ENCODE data around the gene MAML2. TPM values are rescaled to one million over a fixed set of nuclear protein-coding genes. Genes with fewer than 3 reads are reported as not detected.

The MAML2 gene
- total RNA-seq, 1 experiment from 2014 or later: 2.9 TPM

DNA sequence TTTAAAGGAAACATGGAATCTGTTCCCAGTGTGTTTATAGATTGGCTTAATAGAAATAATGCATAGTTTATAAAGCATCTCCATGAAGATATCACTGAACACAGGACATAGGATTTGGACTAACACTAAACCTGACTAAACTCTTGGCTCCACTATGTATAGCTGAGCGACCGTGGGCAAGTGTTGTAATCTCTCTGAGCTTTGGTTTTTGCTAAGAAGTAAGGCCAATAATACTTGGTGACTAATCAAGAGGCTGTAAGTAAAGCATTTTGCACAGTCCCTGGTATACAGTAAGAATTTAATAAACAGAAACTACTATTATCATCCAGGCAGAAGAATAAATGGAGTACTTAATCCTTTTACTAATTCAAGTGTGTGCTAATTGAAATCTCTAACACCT lies 293.6 kb downstream of the MAML2 start:
- no peaks in the 10 kb centered on the region for H3K36me3 ChIP-seq (ENCODE audit: control insufficient read depth, insufficient read depth, low read length)
- no peak overlapping the region for H3K27ac ChIP-seq (ENCODE audit: low read length)
- in situ Hi-C loops (cut with HindIII; ENCODE audit: low pct_unique_long_range_greater_than_20kb, low sequenced_read_pairs) (no loop called here), intact Hi-C loops (cut with micrococcal nuclease; ENCODE audit: unreplicated experiment) (no loop called here)
- TF ChIP-seq, protein P1, sequence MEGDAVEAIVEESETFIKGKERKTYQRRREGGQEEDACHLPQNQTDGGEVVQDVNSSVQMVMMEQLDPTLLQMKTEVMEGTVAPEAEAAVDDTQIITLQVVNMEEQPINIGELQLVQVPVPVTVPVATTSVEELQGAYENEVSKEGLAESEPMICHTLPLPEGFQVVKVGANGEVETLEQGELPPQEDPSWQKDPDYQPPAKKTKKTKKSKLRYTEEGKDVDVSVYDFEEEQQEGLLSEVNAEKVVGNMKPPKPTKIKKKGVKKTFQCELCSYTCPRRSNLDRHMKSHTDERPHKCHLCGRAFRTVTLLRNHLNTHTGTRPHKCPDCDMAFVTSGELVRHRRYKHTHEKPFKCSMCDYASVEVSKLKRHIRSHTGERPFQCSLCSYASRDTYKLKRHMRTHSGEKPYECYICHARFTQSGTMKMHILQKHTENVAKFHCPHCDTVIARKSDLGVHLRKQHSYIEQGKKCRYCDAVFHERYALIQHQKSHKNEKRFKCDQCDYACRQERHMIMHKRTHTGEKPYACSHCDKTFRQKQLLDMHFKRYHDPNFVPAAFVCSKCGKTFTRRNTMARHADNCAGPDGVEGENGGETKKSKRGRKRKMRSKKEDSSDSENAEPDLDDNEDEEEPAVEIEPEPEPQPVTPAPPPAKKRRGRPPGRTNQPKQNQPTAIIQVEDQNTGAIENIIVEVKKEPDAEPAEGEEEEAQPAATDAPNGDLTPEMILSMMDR (IDR thresholded peaks at IDR 0.05): no peak
- TF ChIP-seq TCF7L2 (IDR thresholded peaks at IDR 0.05; ENCODE audit: low read depth, low read length) (no peak), POLR2AphosphoS5 (IDR thresholded peaks at IDR 0.05; ENCODE audit: low read depth, low read length) (no peak), SIN3A (IDR thresholded peaks at IDR 0.05; ENCODE audit: borderline replicate concordance, insufficient read depth, low read depth, low read length) (no peak)
- TF ChIP-seq, protein P2, sequence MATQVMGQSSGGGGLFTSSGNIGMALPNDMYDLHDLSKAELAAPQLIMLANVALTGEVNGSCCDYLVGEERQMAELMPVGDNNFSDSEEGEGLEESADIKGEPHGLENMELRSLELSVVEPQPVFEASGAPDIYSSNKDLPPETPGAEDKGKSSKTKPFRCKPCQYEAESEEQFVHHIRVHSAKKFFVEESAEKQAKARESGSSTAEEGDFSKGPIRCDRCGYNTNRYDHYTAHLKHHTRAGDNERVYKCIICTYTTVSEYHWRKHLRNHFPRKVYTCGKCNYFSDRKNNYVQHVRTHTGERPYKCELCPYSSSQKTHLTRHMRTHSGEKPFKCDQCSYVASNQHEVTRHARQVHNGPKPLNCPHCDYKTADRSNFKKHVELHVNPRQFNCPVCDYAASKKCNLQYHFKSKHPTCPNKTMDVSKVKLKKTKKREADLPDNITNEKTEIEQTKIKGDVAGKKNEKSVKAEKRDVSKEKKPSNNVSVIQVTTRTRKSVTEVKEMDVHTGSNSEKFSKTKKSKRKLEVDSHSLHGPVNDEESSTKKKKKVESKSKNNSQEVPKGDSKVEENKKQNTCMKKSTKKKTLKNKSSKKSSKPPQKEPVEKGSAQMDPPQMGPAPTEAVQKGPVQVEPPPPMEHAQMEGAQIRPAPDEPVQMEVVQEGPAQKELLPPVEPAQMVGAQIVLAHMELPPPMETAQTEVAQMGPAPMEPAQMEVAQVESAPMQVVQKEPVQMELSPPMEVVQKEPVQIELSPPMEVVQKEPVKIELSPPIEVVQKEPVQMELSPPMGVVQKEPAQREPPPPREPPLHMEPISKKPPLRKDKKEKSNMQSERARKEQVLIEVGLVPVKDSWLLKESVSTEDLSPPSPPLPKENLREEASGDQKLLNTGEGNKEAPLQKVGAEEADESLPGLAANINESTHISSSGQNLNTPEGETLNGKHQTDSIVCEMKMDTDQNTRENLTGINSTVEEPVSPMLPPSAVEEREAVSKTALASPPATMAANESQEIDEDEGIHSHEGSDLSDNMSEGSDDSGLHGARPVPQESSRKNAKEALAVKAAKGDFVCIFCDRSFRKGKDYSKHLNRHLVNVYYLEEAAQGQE (IDR thresholded peaks at IDR 0.05; ENCODE audit: insufficient read depth in 1 of 2, low read depth in 2 of 2, low read length in 1 of 2): no peak
- ChIA-PET CTCF (interaction anchor here (0.6 kb wide), 1 partner anchor 1031 kb away, joined by 3 read pairs; no protein-coding TSS in a partner anchor), POLR2A (no interaction called here)
- no peaks in the 10 kb centered on the region for H3K27me3 ChIP-seq (ENCODE audit: control insufficient read depth, insufficient read depth, low read length)
- DNase-seq (ENCODE audit: low read depth, low spot score): no peak
- no peak for ATAC-seq
- H3K9me3 ChIP-seq (ENCODE audit: control insufficient read depth, insufficient read depth, low read depth, low read length): no peaks in the 10 kb centered on the region
- BruUV-seq (replicated peaks): no TSS peak
- no peaks in the 10 kb centered on the region for H3K4me1 ChIP-seq (ENCODE audit: control insufficient read depth, insufficient read depth, low read length)
- H3K4me3 ChIP-seq (ENCODE audit: low read depth in 2 of 2, low read length in 2 of 2): no peak overlapping the region

DNA sequence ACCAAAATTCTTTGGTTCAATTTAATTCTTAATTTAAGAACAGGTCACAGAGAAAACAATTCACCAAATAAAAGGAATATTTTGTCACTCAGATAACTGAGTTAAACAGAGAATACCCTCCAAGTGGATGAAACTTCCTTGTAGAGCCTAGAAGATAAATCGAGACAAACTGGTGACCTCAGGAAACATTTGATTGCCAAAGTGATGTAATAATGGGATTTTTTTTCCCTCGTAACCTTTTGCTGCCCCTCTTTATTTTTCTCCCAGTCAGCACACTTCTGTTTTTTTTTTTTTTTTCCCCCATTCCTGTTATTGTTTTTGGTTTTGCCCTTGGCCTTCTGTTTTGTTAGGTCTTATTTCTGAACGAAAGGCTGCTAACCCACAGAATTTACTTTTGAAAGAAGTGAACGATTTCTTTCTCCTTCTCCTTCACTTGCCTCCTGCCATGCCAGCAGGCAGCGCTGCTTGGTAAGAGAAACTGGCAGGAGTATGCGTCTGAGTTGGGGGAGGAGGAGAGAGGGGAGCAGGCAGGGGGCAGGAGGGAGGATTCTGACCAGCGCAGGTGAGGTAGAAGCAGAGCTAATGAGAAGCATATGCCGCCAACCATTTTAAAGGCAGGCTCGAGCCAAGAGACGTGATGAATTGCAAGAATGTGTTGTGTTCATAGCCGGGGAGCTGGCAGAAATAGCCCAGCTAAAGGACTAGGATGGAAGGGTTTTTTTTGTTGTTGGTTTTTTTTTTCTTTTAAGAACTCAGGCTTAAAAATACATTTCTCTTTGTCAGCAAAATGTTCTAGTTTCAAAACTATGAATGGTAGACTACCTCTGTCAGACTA lies 297.2 kb downstream of the MAML2 start:
- no peaks in the 10 kb centered on the region for H3K4me1 ChIP-seq (ENCODE audit: control insufficient read depth, insufficient read depth, low read length)
- TF ChIP-seq, protein P1 (IDR thresholded peaks at IDR 0.05): peak; percentile 8; the same call in 1 of the 2 replicates
- TF ChIP-seq POLR2AphosphoS5 (IDR thresholded peaks at IDR 0.05; ENCODE audit: low read depth, low read length): no peak
- intact Hi-C loops (cut with micrococcal nuclease; ENCODE audit: unreplicated experiment) (no loop called here), in situ Hi-C loops (cut with HindIII; ENCODE audit: low pct_unique_long_range_greater_than_20kb, low sequenced_read_pairs) (no loop called here)
- ATAC-seq (no peak), DNase-seq (ENCODE audit: low read depth, low spot score) (no peak)
- H3K4me3 ChIP-seq (ENCODE audit: low read depth in 2 of 2, low read length in 2 of 2): no peak overlapping the region
- POLR2A ChIA-PET: no interaction called here
- no peaks in the 10 kb centered on the region for H3K9me3 ChIP-seq (ENCODE audit: control insufficient read depth, insufficient read depth, low read depth, low read length)
- CTCF ChIA-PET: interaction anchor here (0.7 kb wide), 1 partner anchor 17 kb away, joined by 4 read pairs; no protein-coding TSS in a partner anchor
- no peaks in the 10 kb centered on the region for H3K27me3 ChIP-seq (ENCODE audit: control insufficient read depth, insufficient read depth, low read length)
- BruUV-seq (replicated peaks): no TSS peak
- no peaks in the 10 kb centered on the region for H3K36me3 ChIP-seq (ENCODE audit: control insufficient read depth, insufficient read depth, low read length)
- no peak overlapping the region for H3K27ac ChIP-seq (ENCODE audit: low read length)

Data from Panc1 (cell line).